GM18519 (cell line): ENCODE measurements around the gene DOCK4.
"Not testable (repeated sequence)": the region's sequence is repeated elsewhere in the genome, so short reads cannot be mapped to it uniquely, and the experiment has no call there.

Source experiments
- ATAC-seq: cut with Tn5 transposase; IDR thresholded peaks from one replicate; pipeline ENCODE4 v1.9.1; 2021; ENCODE audit warnings: mild to moderate bottlenecking, moderate library complexity; ENCODE audit not compliant: unreplicated experiment, low FRiP score

DOCK4 gene

DNA sequence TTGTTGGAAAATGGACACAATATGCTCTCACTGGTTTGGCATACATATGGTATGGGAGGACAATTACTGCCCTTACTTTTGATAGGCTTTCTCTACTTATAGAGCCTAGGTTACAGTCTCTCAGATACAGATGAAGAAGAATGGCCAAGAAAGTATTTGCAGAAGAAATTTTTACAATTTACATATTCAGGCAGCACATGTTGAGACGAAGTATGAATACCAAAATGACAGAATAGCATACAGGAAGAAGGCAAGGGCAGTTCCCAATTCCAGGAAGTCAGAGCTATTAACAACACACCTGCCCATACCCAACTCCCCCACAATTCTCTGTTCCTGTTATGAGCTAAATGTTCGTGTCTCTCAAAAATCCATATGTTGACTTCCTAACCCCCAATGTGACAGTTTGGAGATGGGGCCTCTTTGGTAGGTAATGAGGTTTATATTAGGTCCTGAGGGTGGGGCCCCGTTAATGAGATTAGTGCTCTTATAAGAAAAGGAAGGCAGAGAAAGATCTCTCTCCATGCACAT lies 67.8 kb downstream of the DOCK4 start:
- no peak for ATAC-seq

DNA sequence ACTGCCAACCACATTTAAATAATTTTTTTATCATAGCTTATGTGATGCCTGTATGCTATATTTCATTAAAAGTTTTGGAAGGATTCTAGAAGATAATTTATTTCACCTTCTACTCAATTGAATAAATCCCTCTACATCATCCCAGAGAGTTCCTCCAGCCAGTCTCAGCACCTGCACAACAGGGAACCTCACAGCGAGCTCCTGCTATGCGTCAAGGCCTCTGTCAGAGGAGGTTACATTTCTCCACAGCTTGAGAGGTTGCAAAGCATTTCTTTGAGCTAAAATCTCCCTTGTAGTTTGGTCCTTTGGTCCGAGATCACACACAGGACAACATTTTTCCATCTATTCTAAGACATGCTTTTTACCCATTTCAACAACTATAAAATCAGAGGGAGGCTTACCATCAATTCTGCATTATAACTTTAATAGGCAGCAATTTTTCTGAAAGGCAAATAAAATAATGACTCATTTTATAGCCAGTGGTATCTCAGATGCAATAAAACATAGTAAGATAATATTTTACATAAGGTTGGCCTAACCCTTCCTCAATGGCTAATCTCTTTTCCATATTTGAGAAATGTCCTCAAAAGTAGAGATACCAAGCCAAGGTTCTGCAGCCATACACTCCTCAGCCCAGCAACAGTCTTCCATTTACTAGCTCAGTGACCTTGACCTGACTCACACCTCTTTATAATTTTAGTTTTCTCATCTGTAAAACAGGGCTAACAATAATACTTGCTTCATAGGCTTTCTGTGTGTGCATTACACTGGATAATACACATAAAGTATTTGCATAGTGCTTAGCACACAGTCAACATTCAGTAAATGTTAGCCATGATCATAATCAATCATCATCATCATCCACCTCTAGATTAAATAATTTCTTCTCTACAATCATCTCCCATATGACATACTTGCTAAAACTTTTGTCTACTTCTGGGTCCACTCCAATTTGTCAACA lies 68.8 kb downstream of the DOCK4 start:
- ATAC-seq = no peak

DNA sequence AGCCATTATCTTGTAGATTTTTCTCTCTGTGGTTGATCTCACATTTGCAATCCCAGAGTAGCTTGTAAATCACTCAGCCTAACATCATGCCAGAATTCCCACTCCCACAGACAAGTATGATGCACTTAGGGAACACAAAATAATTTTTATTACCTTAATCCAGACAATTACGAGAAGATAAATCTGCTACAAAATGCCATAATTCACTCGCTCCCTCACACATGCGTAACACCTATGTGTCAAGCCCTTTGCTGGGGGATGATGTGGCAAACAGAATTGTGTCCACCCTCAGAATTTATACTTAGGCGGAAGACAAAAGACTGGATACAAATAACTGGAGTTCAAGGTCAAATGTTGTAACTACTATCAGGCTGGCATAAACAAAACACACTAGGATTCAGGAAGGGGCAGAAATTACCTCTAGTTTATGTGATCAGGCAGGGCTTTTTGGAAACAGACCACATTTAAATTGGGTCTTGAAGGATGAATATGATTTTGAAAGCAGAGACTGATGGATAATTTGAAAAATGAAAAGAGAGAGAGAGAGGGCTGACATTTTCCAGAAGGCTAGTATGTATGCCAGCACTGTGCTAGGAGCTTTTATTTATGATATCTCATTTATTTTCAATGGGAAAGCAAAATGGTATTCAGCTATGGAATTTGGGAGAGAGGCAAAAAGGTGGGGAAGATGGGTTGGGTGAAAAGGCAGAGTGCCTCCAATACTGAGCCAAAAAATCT lies 69.8 kb downstream of the DOCK4 start:
- ATAC-seq = no peak

DNA sequence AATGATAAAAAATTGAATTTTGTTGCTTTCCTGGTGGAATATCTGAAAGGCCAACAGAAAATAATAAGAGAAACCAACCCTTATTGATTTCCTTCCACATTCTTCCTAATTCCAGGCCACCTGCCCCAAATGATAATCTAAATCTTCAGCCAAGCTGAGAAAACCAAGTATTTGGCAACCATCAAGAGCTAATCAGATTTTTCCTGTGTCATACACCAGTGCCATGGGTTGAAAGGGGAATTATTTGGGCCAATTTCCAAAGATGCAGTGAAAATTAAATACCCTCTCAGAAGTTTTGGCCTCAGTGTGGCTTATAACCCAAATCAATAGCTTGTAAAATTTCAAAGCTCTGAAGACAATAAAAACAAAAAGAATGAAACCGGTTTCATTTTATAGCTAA lies 70.4 kb downstream of the DOCK4 start:
- no peak for ATAC-seq

DNA sequence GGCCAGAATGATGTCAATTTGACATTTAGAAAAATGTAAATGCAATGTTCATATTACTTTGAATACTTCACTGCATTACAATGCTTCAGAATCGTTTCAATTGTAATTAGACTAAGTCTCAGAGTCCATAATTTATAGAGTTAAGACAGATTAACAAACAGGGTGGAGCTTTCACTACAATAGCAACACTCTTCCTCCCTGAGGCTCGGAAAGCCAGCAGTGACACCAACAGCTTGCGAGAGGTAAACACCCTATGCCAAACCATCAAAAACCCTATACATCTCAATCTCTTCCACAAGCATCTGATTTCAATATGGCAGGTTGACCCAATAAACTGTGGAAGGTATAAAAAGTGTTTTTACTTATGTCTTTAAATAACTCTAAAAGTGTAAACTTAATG lies 72.2 kb downstream of the DOCK4 start:
- ATAC-seq = no peak

DNA sequence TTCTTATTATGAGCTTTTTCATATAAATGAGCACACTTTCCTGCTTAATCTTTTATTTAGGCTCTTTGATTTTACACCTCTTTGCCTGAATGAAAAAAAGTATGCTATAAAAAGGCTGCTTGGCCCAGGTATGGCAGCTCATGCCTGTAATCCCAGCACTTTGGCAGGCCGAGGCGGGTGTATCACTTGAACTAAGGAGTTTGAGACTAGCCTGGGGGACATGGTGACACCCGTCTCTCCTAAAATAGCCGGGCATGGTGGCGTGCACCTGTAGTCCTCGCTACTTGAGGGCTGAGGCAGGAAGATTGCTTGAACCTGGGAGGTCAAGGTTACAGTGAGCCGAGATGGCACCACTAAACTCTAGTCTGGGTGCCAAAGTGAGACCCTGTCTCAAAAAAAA lies 72.9 kb downstream of the DOCK4 start:
- no peak for ATAC-seq

DNA sequence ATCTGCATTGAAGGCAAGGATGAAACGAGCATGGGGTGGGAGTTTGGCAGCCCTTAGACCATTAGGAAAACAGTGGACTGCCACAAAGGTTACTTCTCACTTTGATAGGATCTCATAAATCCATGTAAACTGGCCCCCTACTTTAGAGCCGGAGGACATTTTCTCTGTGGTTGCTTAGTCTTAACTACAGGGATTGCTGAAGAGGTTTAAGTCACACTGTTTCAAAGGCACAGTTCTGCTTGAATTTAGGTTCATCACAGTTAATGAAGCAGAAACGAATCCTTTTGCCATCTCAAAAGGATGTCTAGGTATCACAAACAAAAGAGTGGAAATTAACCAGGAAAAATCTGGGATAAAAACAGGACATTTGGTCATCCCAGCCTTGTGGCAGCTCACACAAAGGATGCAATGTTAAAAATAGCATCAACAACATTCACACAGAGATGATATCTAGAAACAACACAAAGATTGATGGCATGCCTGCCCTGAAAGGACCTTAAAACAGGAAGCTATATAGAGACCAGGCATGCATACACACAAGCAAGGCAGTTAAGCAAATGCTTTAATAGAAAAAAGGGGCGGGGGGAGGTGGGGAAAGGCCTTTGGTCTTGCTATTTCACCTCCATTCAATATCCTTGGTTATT lies 74.0 kb downstream of the DOCK4 start:
- ATAC-seq = no peak

DNA sequence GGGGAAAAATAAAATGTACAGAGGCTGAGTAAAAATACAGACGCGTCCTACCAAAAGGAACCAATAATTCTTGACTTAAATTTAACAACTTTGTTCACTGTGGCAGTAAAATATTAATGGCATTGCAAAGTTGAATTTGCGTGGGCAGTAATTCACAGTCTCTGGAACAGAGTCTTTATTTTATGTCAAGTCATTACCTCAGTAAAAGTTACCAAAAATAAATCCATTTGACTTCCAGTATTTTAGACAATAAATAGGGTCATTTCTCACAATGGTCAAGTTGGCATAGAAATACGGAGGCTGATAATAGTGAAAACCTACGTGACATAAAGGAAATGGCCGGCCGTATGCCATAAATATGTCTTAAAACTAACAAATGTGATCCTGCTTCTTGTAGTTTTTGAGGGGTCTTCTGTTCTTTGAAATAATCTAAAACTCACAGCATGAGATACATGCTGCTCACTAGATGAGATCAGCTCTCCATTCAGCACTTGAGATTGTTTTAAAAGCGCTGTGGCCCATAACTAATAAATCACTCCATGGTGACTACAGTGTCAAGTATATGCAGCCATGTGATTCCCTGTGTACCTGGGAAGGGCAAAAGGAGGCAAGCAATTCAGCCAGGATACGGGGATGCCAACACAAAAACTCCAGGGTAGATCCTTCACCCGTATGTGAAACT lies 75.3 kb downstream of the DOCK4 start:
- no peak for ATAC-seq

DNA sequence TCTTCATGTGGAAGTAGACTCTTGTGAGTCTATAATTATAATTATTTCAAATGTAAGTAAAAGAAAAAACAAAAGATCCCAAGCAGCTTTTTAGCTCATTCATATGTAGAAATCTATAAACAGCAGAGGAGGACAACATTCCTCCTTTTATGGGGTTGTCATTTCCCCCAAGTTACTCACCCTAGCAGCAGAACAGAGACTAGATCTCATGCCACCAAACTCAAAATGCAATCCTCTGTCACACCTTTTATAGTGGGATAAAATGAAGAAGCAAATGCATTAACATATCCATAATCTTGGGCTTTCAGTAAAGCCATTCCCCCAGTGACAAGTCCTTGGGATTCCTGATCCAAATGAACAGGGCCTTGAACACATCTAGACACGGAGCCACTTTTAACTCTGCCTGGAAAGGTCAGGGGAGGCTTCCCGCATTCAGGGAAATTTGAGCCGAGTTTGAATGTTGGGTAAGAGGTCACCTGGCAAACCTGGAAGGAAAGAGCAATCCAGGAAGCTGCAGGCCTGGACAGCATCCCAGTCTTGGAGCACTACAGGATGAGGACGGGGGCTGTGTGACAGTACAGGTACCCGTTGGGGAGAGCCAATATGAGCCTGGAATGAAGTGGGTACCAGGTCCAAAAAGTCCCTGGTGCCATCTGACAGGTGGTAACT lies 76.4 kb downstream of the DOCK4 start:
- ATAC-seq = no peak

DNA sequence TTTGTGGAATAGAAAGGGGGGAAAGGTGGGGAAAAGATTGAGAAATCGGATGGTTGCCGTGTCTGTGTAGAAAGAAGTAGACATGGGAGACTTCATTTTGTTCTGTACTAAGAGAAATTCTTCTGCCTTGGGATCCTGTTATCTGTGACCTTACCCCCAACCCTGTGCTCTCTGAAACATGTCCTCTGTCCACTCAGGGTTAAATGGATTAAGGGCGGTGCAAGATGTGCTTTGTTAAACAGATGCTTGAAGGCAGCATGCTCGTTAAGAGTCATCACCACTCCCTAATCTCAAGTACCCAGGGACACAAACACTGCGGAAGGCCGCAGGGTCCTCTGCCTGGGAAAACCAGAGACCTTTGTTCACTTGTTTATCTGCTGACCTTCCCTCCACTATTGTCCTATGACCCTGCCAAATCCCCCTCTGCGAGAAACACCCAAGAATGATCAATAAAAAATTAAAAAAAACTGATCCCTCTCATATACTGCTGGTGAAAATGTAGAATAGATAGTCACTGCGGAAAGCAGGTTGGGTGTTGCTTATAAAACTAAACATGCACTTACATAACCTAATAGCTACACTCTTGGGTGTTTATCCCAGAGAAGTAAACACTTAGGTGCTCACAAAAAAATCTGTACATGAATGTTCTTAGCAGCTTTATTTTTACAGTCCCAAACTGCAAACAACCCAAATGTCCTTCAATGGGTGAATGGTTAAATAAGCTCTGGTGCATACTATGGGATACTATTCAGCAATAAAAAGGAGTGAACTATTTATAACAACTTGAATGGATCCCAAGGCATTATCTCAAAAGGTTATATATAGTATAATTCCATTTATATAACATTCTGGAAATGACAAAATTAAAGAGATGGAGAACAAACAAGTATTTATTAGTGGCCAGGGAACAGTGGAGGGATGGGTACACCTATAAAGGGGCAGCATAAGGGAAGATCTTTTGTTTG lies 77.5 kb downstream of the DOCK4 start:
- not testable (repeated sequence) for ATAC-seq

DNA sequence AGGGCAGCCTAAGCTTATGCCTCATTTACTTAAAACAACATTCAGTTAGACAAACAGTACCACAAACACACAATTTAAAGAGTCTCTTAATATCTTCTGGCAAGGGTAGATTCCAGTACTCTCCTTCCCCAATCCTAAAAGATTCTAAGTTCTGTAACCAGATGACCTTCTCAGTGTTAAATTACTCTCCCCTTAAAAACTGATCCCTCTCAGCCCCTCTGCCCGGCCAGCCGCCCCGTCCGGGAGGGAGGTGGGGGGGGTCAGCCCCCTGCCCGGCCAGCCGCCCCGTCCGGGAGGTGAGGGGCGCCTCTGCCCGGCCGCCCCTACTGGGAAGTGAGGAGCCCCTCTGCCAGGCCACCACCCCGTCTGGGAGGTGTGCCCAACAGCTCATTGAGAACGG lies 78.2 kb downstream of the DOCK4 start:
- ATAC-seq = not testable (repeated sequence)

DNA sequence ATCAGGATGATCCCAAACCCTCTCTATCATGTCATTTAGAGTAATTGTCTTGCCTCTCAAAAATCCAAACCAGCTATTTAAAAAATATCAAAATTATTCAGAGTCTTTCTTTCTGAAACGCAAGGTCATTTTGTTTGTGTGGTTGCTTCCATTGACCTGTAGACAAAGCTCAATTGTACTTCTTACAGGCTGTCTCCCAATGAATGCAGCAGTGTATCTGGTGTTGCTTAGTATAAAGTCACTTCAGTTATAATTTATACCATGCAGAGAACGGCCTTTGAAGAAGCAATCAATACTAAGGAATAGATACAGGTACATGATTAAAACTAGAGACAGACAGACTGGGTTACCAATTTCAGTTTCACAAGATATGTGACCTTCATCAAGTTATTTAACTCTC lies 80.9 kb downstream of the DOCK4 start:
- no peak for ATAC-seq

DNA sequence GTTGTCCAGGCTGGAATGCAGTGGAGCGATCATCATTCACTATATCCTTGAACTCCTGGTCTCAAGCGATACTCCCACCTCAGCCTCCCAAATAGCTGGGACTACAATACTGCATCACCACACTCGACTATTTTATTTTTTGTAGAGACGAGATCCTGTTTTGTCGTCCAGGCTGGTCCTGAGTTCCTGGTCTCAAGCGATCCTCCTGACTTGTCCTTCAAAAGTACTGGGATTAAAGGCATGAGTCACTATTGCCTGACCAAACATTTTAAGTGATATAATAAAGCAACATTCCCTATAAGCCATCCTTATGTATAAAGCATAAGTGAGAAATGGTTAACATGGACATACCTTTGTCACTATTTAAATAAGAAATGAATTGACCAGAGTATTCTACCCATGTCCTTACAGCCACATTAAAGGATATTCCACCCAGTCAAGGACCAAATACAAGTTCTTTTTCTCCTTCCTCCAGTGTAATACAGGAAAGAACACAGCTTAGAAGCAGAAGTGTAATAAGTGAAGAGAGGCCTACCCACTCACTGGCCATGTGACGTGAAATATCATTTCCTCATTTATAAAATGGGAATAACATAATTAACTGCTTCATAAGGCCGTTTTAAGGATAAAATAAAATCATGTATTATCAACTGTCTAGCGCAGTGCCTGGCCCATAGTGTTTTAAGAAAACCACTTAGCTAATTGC lies 82.0 kb downstream of the DOCK4 start:
- ATAC-seq = no peak

DNA sequence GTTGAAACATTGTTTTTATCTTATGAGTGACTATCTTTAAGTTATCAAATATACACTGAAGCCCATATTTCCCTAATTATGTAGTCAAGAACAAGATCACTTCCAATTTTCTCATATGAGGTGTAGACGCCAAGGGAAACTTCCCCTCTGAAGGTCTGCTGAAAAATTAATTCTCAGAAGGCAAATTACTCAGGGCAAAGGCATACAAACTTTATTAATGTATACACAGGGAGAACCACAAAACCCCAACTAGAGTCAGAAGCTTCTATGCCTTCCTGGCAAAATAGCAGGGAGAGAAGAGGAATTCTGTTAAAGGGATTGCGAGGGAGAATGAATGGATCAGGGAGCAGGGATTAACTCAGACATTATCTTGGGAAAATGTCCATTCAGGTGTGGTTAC lies 83.4 kb downstream of the DOCK4 start:
- ATAC-seq = no peak

DNA sequence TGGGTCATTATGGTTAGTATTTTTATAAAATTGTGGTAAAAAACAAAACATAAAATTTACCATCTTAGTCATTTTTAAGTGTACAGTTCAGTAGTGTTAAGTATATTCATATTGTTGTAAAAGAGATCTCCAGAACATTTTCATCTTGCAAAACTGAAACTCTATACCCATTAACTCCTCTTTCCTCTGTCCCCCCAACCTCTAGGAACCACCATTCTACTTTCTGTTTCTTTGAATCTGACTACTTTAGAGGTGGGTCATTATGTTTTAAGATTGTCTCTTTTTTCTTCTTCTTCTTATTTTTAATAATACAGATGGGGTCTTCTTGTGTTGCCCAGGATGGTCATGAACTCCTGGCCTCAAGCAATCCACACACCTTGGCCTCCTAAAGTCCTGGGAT lies 84.1 kb downstream of the DOCK4 start:
- no peak for ATAC-seq

DNA sequence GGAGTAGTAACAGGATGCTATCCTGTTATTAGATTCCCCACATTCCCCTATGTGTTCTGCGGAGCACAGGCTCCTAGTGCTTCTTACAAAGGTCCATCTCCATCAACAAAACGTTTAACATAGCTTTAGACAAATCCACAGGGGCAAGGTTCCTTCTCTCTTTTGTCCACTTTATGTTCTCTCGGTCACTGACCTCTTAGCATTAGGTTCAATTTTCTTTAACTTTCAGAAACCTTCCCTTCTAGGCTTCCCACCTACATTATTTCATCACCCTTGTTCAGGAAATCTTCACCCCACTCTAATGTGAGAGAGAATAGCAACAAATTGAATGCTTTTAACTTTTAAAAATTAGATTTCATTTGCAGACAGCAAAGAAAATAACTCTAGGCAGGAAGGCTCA lies 84.9 kb downstream of the DOCK4 start:
- no peak for ATAC-seq

DNA sequence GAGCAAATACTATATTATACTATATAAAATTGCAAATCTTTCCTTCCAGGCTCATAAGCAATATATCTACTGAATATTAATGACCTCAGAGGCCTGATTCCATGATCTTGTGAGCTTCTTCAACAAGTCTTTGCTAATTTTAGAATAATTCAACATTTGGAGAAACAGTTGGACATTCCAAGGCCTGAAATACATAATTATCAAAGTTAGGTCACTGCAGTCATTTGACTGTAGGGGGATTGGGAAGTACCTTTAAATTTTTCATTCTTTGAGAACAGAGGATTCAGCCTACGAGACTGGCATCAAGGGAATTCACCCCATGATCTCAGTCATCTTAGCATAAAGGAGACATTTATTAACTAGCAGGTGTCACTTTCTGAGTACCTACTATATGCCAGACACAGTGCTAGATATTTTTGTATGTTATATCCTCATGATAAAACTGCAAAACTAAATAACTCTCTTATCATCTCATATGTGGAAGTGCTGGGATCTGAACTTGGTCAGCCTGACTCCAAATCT lies 85.4 kb downstream of the DOCK4 start:
- no peak for ATAC-seq
